Vagina (tissue), 2 donors: Measurements from ENCODE around the gene ADAT3.

Experiments used
- POLR2AphosphoS5 ChIP-seq, 2 donors: sonication (generic); formaldehyde crosslinking; IDR thresholded peaks; one replicate each; pipeline ENCODE4 v1.9.0; 2017; ENCODE audit warnings: antibody characterized with exemption in 2 of 2, mild to moderate bottlenecking in 2 of 2, low read depth in 1 of 2; ENCODE audit not compliant: insufficient read depth in 1 of 2
- TF ChIP-seq, protein P1 (sequence below), 3 experiments: fragments of 450-650 bp in 2 of 3; fragments of 200-600 bp in 1 of 3; sonication (generic) in 1 of 3; IDR thresholded peaks; one replicate each; pipeline ENCODE4 v1.5.1; 2017 to 2019; ENCODE audit warnings: antibody characterized with exemption in 3 of 3, mild to moderate bottlenecking in 2 of 3, moderate library complexity in 2 of 3

DNA sequence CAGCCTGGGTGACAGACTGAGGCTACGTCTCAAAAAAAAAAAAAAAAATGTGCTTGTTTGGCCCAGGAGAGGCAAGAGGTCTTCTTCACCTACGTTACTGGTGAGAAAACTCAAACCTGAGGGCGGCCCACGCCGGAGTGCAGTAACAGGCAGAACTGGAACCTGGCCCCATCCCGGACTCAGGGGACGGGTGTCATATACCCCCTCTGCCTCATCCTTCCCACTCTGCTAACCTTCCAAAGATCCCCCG lies 414 bp upstream of the ADAT3 start:
- TF ChIP-seq, protein P1, sequence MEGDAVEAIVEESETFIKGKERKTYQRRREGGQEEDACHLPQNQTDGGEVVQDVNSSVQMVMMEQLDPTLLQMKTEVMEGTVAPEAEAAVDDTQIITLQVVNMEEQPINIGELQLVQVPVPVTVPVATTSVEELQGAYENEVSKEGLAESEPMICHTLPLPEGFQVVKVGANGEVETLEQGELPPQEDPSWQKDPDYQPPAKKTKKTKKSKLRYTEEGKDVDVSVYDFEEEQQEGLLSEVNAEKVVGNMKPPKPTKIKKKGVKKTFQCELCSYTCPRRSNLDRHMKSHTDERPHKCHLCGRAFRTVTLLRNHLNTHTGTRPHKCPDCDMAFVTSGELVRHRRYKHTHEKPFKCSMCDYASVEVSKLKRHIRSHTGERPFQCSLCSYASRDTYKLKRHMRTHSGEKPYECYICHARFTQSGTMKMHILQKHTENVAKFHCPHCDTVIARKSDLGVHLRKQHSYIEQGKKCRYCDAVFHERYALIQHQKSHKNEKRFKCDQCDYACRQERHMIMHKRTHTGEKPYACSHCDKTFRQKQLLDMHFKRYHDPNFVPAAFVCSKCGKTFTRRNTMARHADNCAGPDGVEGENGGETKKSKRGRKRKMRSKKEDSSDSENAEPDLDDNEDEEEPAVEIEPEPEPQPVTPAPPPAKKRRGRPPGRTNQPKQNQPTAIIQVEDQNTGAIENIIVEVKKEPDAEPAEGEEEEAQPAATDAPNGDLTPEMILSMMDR (IDR thresholded peaks at IDR 0.05) = no peak
- TF ChIP-seq POLR2AphosphoS5 (IDR thresholded peaks at IDR 0.05; ENCODE audit: insufficient read depth in 1 of 2, low read depth in 1 of 2) = no peak
